ENCODE data around the gene GALNTL6. TPM values are rescaled to one million over a fixed set of nuclear protein-coding genes. Genes with fewer than 3 reads are reported as not detected.
"Not testable (repeated sequence)": the region's sequence is repeated elsewhere in the genome, so short reads cannot be mapped to it uniquely, and the experiment has no call there.

GALNTL6 gene
- total RNA-seq, 4 donors from 2014 or later = 0.26 to 4.0 (median 1.5) TPM; not detected in 1

- TF ChIP-seq, protein P1, sequence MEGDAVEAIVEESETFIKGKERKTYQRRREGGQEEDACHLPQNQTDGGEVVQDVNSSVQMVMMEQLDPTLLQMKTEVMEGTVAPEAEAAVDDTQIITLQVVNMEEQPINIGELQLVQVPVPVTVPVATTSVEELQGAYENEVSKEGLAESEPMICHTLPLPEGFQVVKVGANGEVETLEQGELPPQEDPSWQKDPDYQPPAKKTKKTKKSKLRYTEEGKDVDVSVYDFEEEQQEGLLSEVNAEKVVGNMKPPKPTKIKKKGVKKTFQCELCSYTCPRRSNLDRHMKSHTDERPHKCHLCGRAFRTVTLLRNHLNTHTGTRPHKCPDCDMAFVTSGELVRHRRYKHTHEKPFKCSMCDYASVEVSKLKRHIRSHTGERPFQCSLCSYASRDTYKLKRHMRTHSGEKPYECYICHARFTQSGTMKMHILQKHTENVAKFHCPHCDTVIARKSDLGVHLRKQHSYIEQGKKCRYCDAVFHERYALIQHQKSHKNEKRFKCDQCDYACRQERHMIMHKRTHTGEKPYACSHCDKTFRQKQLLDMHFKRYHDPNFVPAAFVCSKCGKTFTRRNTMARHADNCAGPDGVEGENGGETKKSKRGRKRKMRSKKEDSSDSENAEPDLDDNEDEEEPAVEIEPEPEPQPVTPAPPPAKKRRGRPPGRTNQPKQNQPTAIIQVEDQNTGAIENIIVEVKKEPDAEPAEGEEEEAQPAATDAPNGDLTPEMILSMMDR (IDR thresholded peaks at IDR 0.05) = no peak
- TF ChIP-seq POLR2A (IDR thresholded peaks at IDR 0.05) (no peak), POLR2AphosphoS5 (IDR thresholded peaks at IDR 0.05) (no peak), EP300 (IDR thresholded peaks at IDR 0.05) (no peak)
- Histone ChIP-seq H3K4me1 (no peaks in the 10 kb centered on the region), H3K36me3 (no peaks in the 10 kb centered on the region), H3K9me3 (no peaks in the 10 kb centered on the region), H3K27me3 (no peaks in the 10 kb centered on the region), H3K4me3 (no peak overlapping the region), H3K27ac (no peak overlapping the region)
- 81% methylated on average over 2 of the region's 2 CpGs for WGBS
- DNase-seq (ENCODE audit: low spot score in 2 of 2) = no peak
These were observed 597.9 kb downstream of the GALNTL6 start for GRCh38 chr4:172411149-172411548.

DNA sequence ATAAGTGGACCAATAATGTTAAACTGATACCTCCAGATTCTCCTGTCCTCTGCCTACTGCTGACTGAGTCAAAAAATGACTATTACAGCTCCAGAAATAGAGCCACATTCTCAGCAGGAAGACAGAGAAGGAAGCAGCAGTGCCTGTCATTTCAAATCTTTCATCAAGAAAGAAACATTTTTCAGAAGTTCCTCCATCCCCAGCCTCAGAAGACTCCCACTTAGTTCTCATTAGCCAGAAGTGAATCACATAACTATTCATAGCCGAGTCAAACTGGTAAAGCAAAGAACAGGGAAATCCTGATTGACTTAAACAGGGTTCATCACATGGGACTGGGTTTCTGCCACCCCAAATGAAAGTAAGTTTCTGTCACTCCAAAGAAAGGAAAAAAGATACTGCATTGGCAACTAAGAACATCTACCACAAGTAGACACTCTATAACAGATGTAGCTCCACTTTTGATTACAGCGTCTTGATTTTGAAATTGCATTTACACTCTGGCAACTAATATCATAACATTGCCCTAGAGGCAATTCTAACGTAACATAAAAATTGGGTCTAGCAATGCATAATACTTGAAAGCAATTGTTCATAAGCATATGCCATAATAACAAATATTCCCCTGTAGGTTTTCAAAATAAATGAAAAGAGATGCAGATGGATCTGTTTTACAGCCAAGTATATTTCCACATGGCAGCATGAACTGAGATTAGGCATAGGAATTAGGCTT, 599.8 kb downstream of the GALNTL6 start:
- H3K27ac ChIP-seq = no peak overlapping the region
- no peak overlapping the region for H3K4me3 ChIP-seq
- H3K36me3 ChIP-seq = no peaks in the 10 kb centered on the region
- no peaks in the 10 kb centered on the region for H3K9me3 ChIP-seq
- 45% methylated on average over 3 of the region's 3 CpGs for WGBS
- no peak for DNase-seq (ENCODE audit: low spot score in 2 of 2)
- TF ChIP-seq POLR2AphosphoS5 (IDR thresholded peaks at IDR 0.05) (no peak), EP300 (IDR thresholded peaks at IDR 0.05) (no peak), POLR2A (IDR thresholded peaks at IDR 0.05) (no peak)
- TF ChIP-seq, protein P1 (IDR thresholded peaks at IDR 0.05) = no peak
- no peaks in the 10 kb centered on the region for H3K27me3 ChIP-seq
- H3K4me1 ChIP-seq = no peaks in the 10 kb centered on the region

DNA sequence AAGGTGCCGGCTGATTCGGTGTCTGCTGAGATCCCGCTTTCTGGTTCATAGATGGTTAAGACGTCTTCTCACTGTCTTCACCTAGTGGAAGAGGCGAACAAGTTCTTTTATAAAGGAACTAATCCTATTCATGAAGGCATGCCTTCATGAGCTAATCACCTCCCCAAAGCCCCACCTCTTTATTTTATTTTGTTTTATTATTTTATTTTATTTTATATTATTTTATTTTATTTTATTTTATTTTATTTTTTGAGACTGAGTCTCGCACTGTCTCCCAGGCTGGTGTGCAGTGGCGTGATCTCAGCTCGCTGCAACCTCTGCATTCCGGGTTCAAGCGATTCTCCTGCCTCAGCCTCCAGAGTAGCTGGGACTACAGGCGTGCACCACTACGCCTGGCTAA, 615.8 kb downstream of the GALNTL6 start:
- H3K9me3 ChIP-seq; H3K4me3 ChIP-seq; DNase-seq (ENCODE audit: low spot score in 2 of 2); H3K36me3 ChIP-seq; H3K4me1 ChIP-seq; H3K27ac ChIP-seq; H3K27me3 ChIP-seq: not testable (repeated sequence)
- WGBS = 95% methylated on average over 12 of the region's 12 CpGs

DNA sequence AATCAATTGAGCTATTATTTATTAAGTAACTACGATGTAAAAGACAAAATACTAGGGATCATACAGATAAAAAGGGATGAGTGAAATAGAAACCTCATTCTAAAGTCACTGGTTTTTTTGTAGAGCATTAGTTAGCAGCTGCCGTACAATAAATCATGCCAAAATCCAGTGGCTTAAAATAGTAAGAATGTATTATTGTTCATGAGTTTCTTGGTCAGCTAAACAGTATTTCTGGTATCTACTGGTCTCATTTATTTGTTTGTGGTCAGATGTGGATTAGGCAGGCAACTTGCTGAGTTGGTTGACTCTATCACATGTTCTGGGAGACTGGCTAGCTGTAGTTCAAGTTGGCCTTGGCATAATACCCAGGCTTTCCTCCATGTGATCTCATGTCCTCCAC, 667.3 kb downstream of the GALNTL6 start:
- no peak for DNase-seq (ENCODE audit: low spot score in 2 of 2)
- 89% methylated on average over 2 of the region's 2 CpGs for WGBS
- Histone ChIP-seq H3K27me3 (no peaks in the 10 kb centered on the region), H3K27ac (no peak overlapping the region), H3K4me1 (no peaks in the 10 kb centered on the region), H3K9me3 (peaks cover 6% of the 10 kb centered on the region), H3K36me3 (no peaks in the 10 kb centered on the region), H3K4me3 (no peak overlapping the region)
- TF ChIP-seq EP300 (IDR thresholded peaks at IDR 0.05) (no peak), POLR2AphosphoS5 (IDR thresholded peaks at IDR 0.05) (no peak), POLR2A (IDR thresholded peaks at IDR 0.05) (no peak)
- TF ChIP-seq, protein P1 (IDR thresholded peaks at IDR 0.05) = no peak

- no peak for DNase-seq (ENCODE audit: low spot score in 2 of 2)
- WGBS = 88% methylated on average over 3 of the region's 30 CpGs
- Histone ChIP-seq H3K9me3 (peaks cover 6% of the 10 kb centered on the region), H3K4me1 (no peaks in the 10 kb centered on the region), H3K27ac (no peak overlapping the region), H3K27me3 (no peaks in the 10 kb centered on the region), H3K4me3 (no peak overlapping the region), H3K36me3 (no peaks in the 10 kb centered on the region)
- TF ChIP-seq EP300 (IDR thresholded peaks at IDR 0.05) = no peak
- TF ChIP-seq POLR2A (IDR thresholded peaks at IDR 0.05) = no peak
- TF ChIP-seq POLR2AphosphoS5 (IDR thresholded peaks at IDR 0.05) = no peak
- TF ChIP-seq, protein P1 (IDR thresholded peaks at IDR 0.05) = no peak
These were observed 668.8 kb downstream of the GALNTL6 start for GRCh38 chr4:172481802-172482508.

All from suprapubic skin (tissue), 4 donors.